Panc1 (cell line): Measurements from ENCODE around the gene SLC51B. TPM values are rescaled to one million over a fixed set of nuclear protein-coding genes. Genes with fewer than 3 reads are reported as not detected.

Experiments
- ATAC-seq: fragments of 200-7000 bp; cut with Tn5 transposase; 2 replicates; pipeline ENCODE4 v1.9.1; 2020; ENCODE audit warnings: mild to moderate bottlenecking, moderate library complexity
- BruUV-seq: library from RNA; stranded (reverse); fragments of 400-500 nt; replicated peaks from 2 replicates; lab custom pipeline; 2021; lab: Mats Ljungman, UMichigan
- CTCF ChIA-PET: fragments of 300-600 bp; sonication (Branson Sonifier 250); formaldehyde crosslinking; loops from one replicate; lab custom pipeline; 2022; ENCODE audit warnings: antibody characterized with exemption; lab: Charles Lee
- POLR2A ChIA-PET: fragments of 300-600 bp; sonication (Branson Sonifier 250); formaldehyde crosslinking; loops from one replicate; lab custom pipeline; 2022; ENCODE audit warnings: antibody characterized with exemption; lab: Charles Lee
- DNase-seq: peaks from one replicate; pipeline ENCODE4 v3.0.0-alpha.2; 2010; ENCODE audit warnings: low read depth, low spot score
- H3K27ac ChIP-seq: 2 replicates; pipeline ENCODE4 v1.5.1; 2011; ENCODE audit warnings: mild to moderate bottlenecking, low read length, inconsistent platforms
- H3K27me3 ChIP-seq: fragments of 200-500 bp; sonication (Bioruptor generic); 2 replicates; pipeline ENCODE4 v1.6.0; 2014; ENCODE audit warnings: low read length, inconsistent platforms; ENCODE audit not compliant: control insufficient read depth, insufficient read depth
- H3K36me3 ChIP-seq: fragments of 200-500 bp; sonication (Bioruptor generic); 2 replicates; pipeline ENCODE4 v1.5.1; 2014; ENCODE audit warnings: inconsistent platforms, mild to moderate bottlenecking, low read length, moderate library complexity; ENCODE audit not compliant: control insufficient read depth, insufficient read depth
- H3K4me1 ChIP-seq: 2 replicates; pipeline ENCODE4 v1.5.1; 2011; ENCODE audit warnings: inconsistent platforms, mild to moderate bottlenecking, low read length, moderate library complexity; ENCODE audit not compliant: control insufficient read depth, insufficient read depth
- H3K4me3 ChIP-seq, 2 experiments: 2 replicates each; pipeline ENCODE4 v1.5.1; 2011 to 2012; ENCODE audit warnings: low read depth in 2 of 2, low read length in 2 of 2, mild to moderate bottlenecking in 2 of 2, inconsistent platforms in 1 of 2, moderate library complexity in 1 of 2
- H3K9me3 ChIP-seq: fragments of 200-500 bp; sonication (Bioruptor generic); 2 replicates; pipeline ENCODE4 v1.5.1; 2014; ENCODE audit warnings: low read depth, mild to moderate bottlenecking, inconsistent platforms, low read length, moderate library complexity; ENCODE audit not compliant: control insufficient read depth, insufficient read depth
- CTCF ChIP-seq: fragments of 450-650 bp; IDR thresholded peaks from 2 replicates; pipeline ENCODE4 v1.5.1; 2017; ENCODE audit warnings: mild to moderate bottlenecking
- POLR2AphosphoS5 ChIP-seq: IDR thresholded peaks from 2 replicates; pipeline ENCODE4 v1.6.1; 2012; ENCODE audit warnings: mild to moderate bottlenecking, low read depth, low read length, moderate library complexity
- REST ChIP-seq, 2 experiments: IDR thresholded peaks; 2 replicates each; pipeline ENCODE4 v1.6.1; 2011 to 2012; ENCODE audit warnings: low read depth in 2 of 2, control low read depth in 1 of 2, low read length in 1 of 2, mild to moderate bottlenecking in 1 of 2, moderate library complexity in 1 of 2; ENCODE audit not compliant: insufficient read depth in 1 of 2
- SIN3A ChIP-seq: IDR thresholded peaks from 2 replicates; pipeline ENCODE4 v1.6.1; 2012; ENCODE audit warnings: low read depth, mild to moderate bottlenecking, low read length, moderate library complexity, borderline replicate concordance; ENCODE audit not compliant: insufficient read depth
- TCF7L2 ChIP-seq: IDR thresholded peaks from 2 replicates; pipeline ENCODE4 v1.6.1; 2011; ENCODE audit warnings: mild to moderate bottlenecking, low read depth, low read length, inconsistent platforms
- in situ Hi-C: cut with HindIII; loops from 2 replicates; pipeline ENCODE4 v1.10.0; 2016; ENCODE audit warnings: low sequenced_read_pairs, low pct_unique_long_range_greater_than_20kb
- intact Hi-C: fragments of 100-400 bp; cut with micrococcal nuclease; formaldehyde crosslinking; loops from one replicate; pipeline ENCODE4 v1.10.0; 2022; ENCODE audit not compliant: unreplicated experiment
- total RNA-seq: library from RNA; stranded (reverse); gene quantifications from one replicate; pipeline ENCODE4 v1.2.1, GENCODE V29; 2021; ENCODE audit not compliant: unreplicated experiment

The SLC51B gene
- total RNA-seq, 1 experiment from 2014 or later, result 0.51 TPM

DNA sequence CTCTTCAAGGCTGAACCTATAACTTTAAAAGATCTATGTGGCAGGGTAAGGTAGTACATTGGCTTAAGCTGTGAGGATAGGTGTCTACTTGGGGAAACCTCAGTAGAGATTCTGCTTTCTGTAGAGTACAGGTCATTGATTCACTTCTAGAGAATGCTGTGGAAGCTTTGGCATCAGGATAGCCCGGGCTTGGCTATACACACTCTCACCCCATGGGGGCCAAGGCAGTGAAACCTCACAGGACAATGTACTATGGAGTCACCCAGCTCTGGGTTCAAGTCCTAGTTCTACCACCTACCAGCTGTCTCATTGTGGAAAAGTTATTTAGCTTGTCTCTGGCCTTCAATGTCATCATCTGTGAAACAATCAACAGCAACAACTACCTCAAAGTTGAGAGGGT is 24.8 kb upstream of the SLC51B start:
- no peak overlapping the region for H3K4me3 ChIP-seq
- no peak overlapping the region for H3K27ac ChIP-seq
- POLR2A ChIA-PET, result interaction anchor here (0.5 kb wide), 2 partner anchors 80 to 384 kb away, joined by 3 to 8 read pairs; no protein-coding TSS in a partner anchor
- intact Hi-C loops (no loop called here), in situ Hi-C loops (no loop called here)
- no TSS peak for BruUV-seq
- no peaks in the 10 kb centered on the region for H3K4me1 ChIP-seq
- no peaks in the 10 kb centered on the region; the same call in 1 of the 2 replicates for H3K36me3 ChIP-seq
- H3K27me3 ChIP-seq, result no peaks in the 10 kb centered on the region
- ATAC-seq (no peak), DNase-seq (no peak)
- TF ChIP-seq POLR2AphosphoS5 (no peak), CTCF (no peak), SIN3A (no peak), REST (IDR thresholded peaks at IDR 0.05; ENCODE audit: insufficient read depth in 1 of 2, low read depth in 2 of 2, low read length in 1 of 2) (no peak)
- no peaks in the 10 kb centered on the region for H3K9me3 ChIP-seq
- CTCF ChIA-PET, result no interaction called here

DNA sequence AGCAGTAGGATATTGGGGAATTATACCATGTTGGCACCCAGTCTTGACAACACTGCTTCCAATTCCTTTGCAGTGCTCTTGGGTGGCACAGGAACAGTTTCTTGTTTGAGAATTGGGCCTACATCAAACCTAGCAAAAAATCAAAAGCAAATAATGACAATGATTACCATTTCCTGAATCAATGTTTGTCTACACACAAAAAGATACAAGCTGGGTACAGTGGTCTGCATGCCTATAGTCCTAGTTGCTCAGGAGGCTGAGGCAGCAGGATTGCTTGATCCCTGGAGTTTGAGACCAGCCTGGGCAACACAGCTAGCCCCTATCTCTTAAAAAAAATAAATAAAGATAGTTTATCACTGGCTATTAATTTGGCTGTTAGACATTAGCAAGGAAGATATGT is 23.7 kb upstream of the SLC51B start:
- DNase-seq (no peak), ATAC-seq (no peak)
- Histone ChIP-seq H3K27ac (no peak overlapping the region), H3K4me1 (no peaks in the 10 kb centered on the region), H3K4me3 (no peak overlapping the region), H3K27me3 (no peaks in the 10 kb centered on the region), H3K9me3 (no peaks in the 10 kb centered on the region), H3K36me3 (peaks cover 3% of the 10 kb centered on the region)
- in situ Hi-C loops (no loop called here), intact Hi-C loops (no loop called here)
- no peak for TF ChIP-seq CTCF
- TF ChIP-seq REST (IDR thresholded peaks at IDR 0.05; ENCODE audit: insufficient read depth in 1 of 2, low read depth in 2 of 2, low read length in 1 of 2), result no peak
- no peak for TF ChIP-seq SIN3A
- no peak for TF ChIP-seq TCF7L2
- no peak for TF ChIP-seq POLR2AphosphoS5
- ChIA-PET CTCF (no interaction called here), POLR2A (no interaction called here)
- no TSS peak for BruUV-seq
